GM21515 (cell line): ENCODE results near the gene ANTXR2.
A peak's percentile ranks its signal among the peaks of the same experiment; 100 is the strongest.
"Not testable (repeated sequence)": the region's sequence is repeated elsewhere in the genome, so short reads cannot be mapped to it uniquely, and the experiment has no call there.

ENCODE experiments used
- ATAC-seq: cut with Tn5 transposase; IDR thresholded peaks from one replicate; pipeline ENCODE4 v1.9.1; 2021; ENCODE audit not compliant: unreplicated experiment

ANTXR2 gene

DNA sequence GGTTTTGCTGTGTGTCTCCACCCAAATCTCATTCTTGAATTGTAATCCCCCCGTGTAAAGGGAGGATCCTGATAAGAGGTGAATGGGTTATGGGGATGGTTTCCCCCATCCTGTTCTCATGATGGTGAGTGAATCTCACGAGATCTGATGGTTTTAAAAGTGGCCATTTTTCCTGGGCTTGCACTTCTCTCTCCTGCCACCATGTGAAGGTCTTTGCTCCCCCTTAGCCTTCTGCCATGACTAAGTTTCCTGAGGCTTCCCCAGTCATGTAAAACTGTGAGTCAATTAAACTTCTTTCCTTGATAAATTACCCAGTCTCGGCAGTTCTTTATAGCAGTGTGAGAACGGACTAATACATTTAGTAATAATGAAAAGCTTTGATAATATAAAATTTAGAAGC, 46.9 kb downstream of the ANTXR2 start:
- no peak for ATAC-seq

GRCh38 chr4:80024335-80024734, 48.7 kb downstream of the ANTXR2 start:
- no peak for ATAC-seq

DNA sequence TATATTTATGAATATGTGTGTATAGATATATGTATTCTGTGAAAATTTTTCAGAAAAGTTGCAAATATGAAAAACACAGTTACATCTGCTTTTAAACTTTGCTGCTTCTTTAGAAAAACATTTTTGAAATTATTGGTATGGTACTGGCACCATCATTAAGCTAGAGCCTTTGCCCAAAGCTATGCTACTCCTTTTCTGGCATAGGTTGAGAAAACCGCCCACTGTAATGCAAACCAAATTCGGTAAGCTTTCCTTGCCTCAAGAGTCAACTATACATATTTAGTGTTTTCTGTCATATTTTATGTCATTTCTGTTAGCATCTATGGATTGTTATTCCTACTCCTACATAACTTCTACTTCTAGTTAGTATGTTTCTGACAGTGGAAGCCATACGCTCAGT, 50.7 kb downstream of the ANTXR2 start:
- ATAC-seq, result no peak

DNA sequence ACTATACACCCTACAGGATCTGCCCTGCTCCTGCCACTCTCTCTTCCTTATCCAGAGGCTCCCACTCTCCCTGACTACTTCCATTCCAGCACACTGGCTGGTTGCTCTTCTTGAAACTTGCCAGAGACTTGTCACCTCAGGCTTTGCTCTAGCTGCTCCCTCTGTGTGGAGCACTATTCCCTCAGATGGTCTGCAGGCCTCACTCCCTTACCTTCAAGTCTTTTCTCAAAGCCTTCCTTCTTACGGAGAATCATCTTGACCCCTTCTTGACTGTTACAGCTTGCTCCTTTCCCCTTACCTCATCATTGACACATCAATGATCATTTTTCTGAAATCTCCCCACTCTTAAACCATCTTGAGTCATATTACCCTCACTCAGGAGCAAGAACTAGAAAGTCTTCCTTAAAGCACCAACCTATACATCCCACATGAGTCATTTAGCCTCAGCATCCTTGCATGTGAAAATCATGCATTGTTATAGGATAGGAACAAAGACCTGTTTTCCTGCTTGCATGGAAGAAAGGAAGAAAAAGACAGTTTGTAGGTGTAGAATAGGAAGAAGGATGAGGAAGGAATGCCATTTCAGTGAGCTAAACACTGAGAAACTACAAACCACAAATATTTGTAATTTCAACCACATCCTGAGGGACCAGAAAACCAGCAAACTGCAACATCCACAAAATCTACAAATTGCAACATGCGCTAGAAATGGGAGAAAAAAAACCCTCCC, 55.7 kb downstream of the ANTXR2 start:
- ATAC-seq, result no peak

- ATAC-seq, result no peak
These were observed 56.5 kb downstream of the ANTXR2 start for GRCh38 chr4:80016506-80016905.

GRCh38 chr4:80015407-80016189, 57.4 kb downstream of the ANTXR2 start:
- ATAC-seq, result no peak

GRCh38 chr4:80014531-80014930, 58.5 kb downstream of the ANTXR2 start:
- no peak for ATAC-seq

DNA sequence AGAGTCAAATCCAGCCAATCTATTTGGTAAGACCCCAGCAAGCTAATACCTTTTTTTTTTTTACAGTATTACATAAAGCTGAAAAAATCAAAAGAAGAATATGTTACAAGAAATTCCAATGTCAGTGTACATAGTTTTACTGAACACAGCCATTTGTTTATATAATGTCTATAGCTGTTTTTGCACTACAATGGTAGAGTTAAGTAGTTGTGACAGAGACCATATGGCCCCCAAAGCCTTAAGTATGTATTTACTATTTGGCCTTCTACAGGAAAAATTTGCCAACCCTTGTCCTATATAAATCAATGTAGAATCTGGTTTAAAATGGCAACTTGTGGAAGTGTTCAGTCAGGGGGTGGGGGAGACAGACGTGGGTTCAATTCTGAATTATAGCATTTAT, 60.7 kb downstream of the ANTXR2 start:
- no peak for ATAC-seq

DNA sequence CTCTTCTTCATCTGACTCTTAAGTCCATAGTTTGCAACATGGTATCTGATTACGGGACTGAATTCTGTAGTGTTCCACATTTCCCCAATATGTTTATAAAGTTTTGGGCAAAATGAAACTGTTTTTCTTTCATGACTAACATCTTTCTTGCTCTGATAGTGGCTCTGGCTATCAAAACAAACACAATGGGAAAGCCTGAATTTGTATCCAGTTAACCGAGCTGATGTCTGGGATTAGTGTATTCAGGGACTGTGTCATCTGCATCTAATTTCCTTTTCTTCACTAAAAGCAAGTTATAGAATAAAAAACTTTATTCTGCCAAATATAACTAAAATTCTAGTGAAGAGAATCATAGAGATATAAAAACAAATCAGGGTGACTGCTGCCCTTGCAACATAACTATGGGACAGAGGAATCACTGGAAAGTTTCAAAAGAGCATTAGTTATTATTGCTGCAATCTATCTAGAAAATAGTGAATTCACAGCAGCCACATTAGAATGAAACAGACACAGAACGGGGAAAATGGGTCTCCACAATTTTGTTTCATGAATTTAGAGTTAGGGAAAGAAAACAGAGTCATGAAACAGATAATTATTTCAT, 61.3 kb downstream of the ANTXR2 start:
- no peak for ATAC-seq

- ATAC-seq, result no peak
These were observed 62.7 kb downstream of the ANTXR2 start for GRCh38 chr4:80010316-80010715.

GRCh38 chr4:80009806-80010205, 63.2 kb downstream of the ANTXR2 start:
- ATAC-seq, result no peak

GRCh38 chr4:80008971-80009370, 64.1 kb downstream of the ANTXR2 start:
- ATAC-seq, result no peak

DNA sequence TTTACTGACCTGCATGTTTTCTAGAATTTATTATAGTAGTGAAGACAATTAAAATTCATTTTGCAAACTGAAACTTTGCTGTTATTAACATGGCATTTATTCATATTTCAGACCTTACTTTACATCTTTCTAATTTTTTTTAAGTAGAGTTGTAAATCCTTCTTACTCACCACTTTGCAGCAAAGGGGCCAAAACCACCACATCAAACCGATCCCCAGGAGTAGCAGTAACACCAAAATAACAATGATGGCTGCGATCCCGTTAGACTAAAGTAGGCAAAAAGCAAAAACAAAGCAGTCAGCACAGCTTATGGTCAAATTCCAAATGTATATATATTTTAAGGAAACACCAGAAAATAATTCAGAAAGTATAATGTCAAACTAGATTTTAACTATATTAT, 64.7 kb downstream of the ANTXR2 start:
- ATAC-seq, result no peak

- ATAC-seq, result peak; percentile 55
These were observed 65.3 kb downstream of the ANTXR2 start for GRCh38 chr4:80007745-80008149.

DNA sequence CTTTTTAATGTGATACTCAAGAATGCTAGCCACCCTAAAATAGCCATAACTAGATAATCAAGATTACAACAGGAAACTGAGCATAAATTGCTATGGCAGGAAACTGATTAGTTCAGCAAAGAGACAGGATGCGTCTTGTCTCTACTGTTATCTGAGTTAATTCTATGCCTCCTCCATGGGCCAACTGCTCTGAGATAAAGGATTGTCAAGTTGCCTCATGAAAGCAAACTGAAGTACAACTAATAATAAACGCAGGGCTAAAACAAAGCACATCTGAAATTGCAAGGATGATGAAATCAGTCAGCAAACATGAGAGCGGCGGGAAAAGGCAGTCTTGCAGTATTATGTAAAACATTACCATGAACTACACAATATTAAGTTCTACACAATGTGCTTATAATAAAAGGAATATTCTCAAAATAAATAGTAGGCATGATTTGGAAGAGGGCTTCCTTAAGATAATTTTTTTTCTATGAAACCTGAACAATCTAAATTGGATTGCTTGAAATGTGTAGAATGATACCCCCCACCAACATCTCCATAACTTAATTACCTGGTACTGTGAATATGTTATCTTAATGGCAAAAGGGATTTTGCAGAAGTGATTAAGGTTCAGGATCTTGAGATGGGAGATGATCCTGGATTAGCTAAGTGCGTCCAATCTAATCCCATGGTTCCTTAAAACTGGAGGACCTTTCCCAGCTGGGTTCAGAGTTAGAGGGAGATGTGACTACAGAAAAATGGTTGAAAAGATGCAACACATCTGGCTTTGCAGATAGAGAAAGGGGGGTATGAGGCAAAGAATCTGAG, 65.9 kb downstream of the ANTXR2 start:
- ATAC-seq, result no peak

- no peak for ATAC-seq
These were observed 67.2 kb downstream of the ANTXR2 start for GRCh38 chr4:80005863-80006262.

- no peak for ATAC-seq
These were observed 68.7 kb downstream of the ANTXR2 start for GRCh38 chr4:80004319-80004718.

DNA sequence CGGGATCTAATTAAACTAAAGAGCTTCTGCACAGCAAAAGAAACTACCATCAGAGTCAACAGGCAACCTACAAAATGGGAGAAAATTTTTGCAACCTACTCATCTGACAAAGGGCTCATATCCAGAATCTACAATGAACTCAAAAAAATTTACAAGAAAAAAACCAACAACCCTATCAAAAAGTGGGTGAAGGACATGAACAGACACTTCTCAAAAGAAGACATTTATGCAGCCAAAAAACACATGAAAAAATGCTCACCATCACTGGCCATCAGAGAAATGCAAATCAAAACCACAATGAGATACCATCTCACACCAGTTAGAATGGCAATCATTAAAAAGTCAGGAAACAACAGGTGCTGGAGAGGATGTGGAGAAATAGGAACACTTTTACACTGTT, 70.5 kb downstream of the ANTXR2 start:
- not testable (repeated sequence) for ATAC-seq

DNA sequence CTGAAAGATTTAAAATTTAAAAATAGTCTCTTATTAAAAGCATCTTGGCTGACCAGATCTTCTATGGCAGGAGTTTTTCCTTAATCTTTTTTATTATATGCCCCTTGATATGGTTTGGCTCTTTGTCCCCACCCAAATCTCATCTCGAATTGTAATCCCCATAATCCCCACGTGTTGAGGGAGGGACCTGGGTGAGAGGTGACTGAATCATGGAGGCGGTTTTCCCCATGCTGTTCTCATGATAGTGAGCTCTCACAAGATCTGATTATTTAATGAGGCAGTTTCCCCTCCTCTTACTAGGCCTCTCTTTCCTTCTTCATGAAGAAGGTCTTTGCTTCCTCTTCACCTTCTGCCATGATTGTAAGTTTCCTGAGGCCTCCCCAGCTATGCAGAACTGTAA, 74.0 kb downstream of the ANTXR2 start:
- ATAC-seq, result not testable (repeated sequence)

DNA sequence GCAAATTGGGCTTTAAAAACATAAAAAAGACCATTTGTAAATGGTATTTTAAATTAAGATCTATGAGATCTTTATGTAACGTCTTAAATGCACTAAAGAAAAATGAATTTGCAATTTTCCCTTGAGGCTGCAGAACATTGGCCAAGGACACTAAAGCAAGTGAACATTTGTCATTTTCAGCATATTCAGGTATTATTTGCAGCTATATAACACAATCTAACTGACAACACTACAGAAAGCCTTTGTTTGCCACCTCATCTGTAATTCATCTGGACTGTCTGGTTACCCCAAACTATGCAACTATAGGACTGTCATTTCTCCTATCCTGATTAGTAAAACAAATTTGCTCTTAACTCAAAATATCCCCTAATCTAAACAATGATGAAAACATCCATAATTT, 74.8 kb downstream of the ANTXR2 start:
- no peak for ATAC-seq

DNA sequence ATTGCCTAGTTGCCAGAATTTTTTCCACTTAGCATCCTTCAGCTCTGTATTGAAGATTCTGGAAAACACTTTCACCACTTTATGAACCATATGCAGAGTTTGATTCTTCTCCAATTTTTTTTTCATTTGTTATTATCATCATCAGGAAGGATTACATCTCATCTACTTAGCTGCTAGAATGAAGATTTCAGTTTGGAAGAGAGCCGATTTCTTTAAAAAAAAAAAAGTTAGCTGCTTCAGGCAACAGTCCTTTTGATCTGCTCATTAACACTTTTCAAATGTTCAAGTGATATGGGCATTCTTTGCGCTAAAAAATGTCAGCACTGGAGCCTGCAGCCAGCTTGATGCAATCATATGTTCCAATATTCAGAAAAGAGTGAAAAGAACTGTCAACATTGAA, 76.2 kb downstream of the ANTXR2 start:
- no peak for ATAC-seq
